ENCODE data around the gene GNAL.
"Not testable (repeated sequence)": the region's sequence is repeated elsewhere in the genome, so short reads cannot be mapped to it uniquely, and the experiment has no call there.

GNAL gene

GRCh38 chr18:11884396-11885030, 195.4 kb downstream of the GNAL start:
- ATAC-seq, result no peak

GRCh38 chr18:11885278-11885947, 196.3 kb downstream of the GNAL start:
- no peak for ATAC-seq

DNA sequence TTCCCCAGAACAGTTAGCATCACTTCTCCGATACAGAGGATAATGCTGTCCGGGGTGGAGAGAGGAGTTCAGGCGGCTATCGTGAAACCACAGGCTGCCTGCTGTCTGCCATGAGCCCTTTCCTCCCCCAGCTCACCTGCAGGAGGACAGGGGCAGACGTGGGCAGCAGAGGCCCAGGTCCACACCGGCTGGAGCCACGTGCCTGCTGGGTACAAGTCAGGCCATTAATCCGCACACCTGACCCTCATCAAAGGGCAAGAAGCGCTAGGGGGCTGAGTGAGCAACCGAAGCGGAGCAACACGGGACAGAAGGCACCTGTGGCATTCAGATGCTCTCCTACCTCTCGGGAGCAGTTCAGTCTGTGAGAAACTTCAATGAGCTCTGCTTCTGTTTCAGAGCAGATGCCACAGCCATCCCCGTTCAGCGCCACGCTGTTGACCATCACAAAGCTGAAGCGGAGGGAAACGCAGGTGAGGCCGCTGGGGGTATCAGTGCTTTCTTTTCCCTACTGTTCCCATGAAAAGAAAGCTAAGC, 197.6 kb downstream of the GNAL start:
- ATAC-seq, result no peak

- peak in 1 of 2 donors; percentile 33 for ATAC-seq
Measured at GRCh38 chr18:11887328-11888128, 198.5 kb downstream of the GNAL start.

- ATAC-seq, result no peak
Measured at GRCh38 chr18:11888726-11889125, 199.7 kb downstream of the GNAL start.

DNA sequence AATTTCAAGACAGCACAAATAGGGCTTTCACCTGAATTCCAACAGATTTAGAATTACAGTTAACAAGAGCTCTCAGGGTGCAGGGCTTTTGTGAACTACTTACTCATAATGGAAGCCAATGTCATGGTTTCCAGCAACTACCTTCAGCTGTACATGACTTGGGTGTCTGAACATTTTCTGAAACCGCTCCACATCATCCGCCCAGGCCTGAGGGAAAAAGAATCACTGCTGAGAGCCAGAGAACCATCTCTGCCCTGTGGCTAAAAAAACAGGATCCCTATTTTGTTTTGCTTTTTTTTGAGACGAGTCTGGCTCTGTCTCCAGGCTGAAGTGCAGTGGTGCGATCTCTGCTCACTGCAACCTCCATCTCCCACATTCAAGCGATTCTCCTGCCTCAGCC, 200.2 kb downstream of the GNAL start:
- ATAC-seq, result no peak

DNA sequence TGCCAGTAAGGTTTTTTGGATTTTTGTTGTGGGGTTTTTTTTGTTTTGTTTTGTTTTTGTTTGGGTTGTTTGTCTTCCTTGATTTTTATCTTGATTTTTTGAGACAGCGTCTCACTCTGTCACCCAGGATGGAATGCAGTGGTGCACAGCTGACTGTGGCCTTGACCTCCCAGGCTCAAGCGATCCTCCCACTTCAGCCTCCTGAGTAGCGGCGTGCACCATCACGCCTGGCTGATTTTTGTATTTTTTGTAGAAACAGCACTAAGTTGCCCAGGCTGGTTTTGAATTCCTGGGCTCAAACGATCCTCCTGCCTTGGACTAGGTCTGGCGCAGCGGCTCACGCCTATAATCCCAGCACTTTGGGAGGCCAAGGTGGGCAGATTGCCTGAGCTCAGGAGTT, 202.7 kb downstream of the GNAL start:
- no peak for ATAC-seq

DNA sequence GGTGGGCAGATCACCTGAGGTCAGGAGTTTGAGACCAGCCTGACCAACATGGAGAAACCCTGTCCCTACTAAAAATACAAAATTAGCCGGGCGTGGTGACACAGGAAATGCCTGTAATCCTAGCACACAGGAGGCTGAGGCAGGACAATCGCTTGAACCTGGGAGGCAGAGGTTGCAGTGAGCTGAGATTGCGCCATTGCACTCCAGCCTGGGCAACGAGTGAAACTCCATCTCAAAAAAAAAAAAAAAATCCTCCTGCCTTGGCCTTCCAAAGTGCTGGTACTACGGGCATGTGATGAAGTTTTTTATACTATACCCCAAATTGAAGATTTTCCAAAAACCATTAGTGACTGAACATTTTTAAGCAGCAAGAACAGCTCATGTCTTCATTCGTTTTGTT, 203.4 kb downstream of the GNAL start:
- not testable (repeated sequence) for ATAC-seq

- ATAC-seq, result no peak
Measured at GRCh38 chr18:11897781-11898180, 208.7 kb downstream of the GNAL start.

- ATAC-seq, result no peak
Measured at GRCh38 chr18:11899063-11899462, 210.0 kb downstream of the GNAL start.

- ATAC-seq, result no peak
Measured at GRCh38 chr18:11901826-11902438, 212.9 kb downstream of the GNAL start.

GRCh38 chr18:11902522-11903292, 213.6 kb downstream of the GNAL start:
- no peak for ATAC-seq

GRCh38 chr18:11905613-11906012, 216.5 kb downstream of the GNAL start:
- ATAC-seq, result no peak

DNA sequence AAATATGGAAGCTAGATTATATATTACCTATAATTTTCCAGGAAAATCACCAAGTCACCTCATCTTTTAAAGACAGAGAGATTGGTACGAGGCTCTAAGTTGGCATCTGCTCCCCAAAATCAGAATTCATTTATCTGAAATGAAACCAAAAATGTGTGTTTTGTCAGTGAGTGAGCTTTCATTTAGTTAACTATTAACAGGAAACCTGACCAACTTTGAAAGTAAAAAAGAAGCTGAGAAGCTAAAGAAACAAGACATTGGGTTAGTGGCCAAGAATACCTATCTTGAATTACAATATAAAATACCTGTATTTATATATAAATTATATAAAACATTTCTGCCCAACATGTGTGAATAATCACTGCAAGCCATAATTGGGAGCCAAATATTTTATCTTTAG, 217.1 kb downstream of the GNAL start:
- no peak for ATAC-seq

- ATAC-seq, result no peak
Measured at GRCh38 chr18:11906926-11907874, 218.1 kb downstream of the GNAL start.

- peak; percentile 90 to 93 for ATAC-seq
Measured at GRCh38 chr18:11908182-11909060, 219.4 kb downstream of the GNAL start, which contains the start of gene MPPE1. MPPE1 (minus strand) TSS chr18:11908317; CDS start chr18:11897264, 11,053 bp downstream.

GRCh38 chr18:11909061-11909455, 220.0 kb downstream of the GNAL start:
- no peak for ATAC-seq

DNA sequence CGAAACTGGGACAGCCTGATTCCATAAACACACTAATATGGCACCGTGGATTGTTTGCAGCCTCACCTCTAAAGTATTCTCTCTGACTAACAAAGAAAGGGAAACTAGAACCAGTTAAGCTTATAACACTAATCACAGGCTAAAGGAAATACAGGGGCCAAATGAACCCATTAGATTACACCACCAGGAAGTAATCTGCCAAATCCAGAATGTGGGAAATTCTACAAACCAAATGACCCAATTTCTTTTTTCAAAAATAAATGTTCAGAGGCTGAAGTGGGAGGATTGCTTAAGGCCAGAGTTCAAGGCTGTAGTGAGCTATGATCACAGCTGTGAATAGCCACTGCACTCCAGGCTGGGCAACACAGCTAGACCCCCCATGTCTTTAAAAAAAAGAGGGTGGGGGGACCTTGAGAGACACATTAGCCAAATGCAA, 220.5 kb downstream of the GNAL start:
- ATAC-seq, result no peak

GRCh38 chr18:11916880-11917279, 227.8 kb downstream of the GNAL start:
- not testable (repeated sequence) for ATAC-seq

DNA sequence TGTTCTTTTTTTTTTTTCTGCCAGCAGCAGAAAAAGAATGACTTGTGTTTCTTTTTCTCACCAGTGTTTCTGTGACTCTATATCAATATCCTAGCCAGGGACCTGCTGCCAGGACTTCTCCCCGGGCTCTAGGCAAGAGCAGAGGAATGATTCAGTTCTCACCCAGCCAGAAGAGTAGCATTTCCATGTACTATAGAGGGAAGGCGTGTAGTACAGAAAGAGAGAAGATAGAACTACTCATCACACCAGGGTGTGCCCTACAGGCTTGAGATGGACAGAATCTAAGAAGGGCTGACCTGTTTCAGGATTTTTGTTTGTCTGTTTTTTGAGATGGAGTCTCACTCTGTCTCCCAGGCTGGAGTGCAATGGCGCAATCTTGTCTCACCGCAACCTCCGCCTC, 230.5 kb downstream of the GNAL start:
- not testable (repeated sequence) for ATAC-seq

Measured in activated CD4-positive, CD25-positive, alpha-beta regulatory T cell treated with anti-CD3 and anti-CD28 coated beads, Interleukin-2, amount 50 U/mL, for 24 hours (primary cell).